ENCODE measurements around the gene MAGI2.

Gene MAGI2

GRCh38 chr7:79376299-79377025 lies 77.0 kb downstream of the MAGI2 start:
- DNase-seq (ENCODE audit: low spot score) = no peak

- no peak for DNase-seq (ENCODE audit: low spot score)
Observed at GRCh38 chr7:79361214-79361613, 92.3 kb downstream of the MAGI2 start.

GRCh38 chr7:79359827-79360226 lies 93.6 kb downstream of the MAGI2 start:
- no peak for DNase-seq (ENCODE audit: low spot score)

GRCh38 chr7:79357101-79357500 lies 96.4 kb downstream of the MAGI2 start:
- DNase-seq (ENCODE audit: low spot score) = no peak

- DNase-seq (ENCODE audit: low spot score) = no peak
Observed at GRCh38 chr7:79353720-79354468, 99.6 kb downstream of the MAGI2 start.

- DNase-seq (ENCODE audit: low spot score) = no peak
Observed at GRCh38 chr7:79352323-79352722, 101.1 kb downstream of the MAGI2 start.

GRCh38 chr7:79347351-79347750 lies 106.1 kb downstream of the MAGI2 start:
- DNase-seq (ENCODE audit: low spot score) = no peak

GRCh38 chr7:79341902-79342301 lies 111.6 kb downstream of the MAGI2 start:
- DNase-seq (ENCODE audit: low spot score) = no peak

- DNase-seq (ENCODE audit: low spot score) = no peak
Observed at GRCh38 chr7:79340212-79340611, 113.3 kb downstream of the MAGI2 start.

GRCh38 chr7:79339208-79339925 lies 114.1 kb downstream of the MAGI2 start:
- no peak for DNase-seq (ENCODE audit: low spot score)

- DNase-seq (ENCODE audit: low spot score) = no peak
Observed at GRCh38 chr7:79337717-79338116, 115.8 kb downstream of the MAGI2 start.

GRCh38 chr7:79334841-79335240 lies 118.6 kb downstream of the MAGI2 start:
- DNase-seq (ENCODE audit: low spot score) = no peak

- DNase-seq (ENCODE audit: low spot score) = no peak
Observed at GRCh38 chr7:79334334-79334733, 119.1 kb downstream of the MAGI2 start.

GRCh38 chr7:79332091-79332490 lies 121.4 kb downstream of the MAGI2 start:
- no peak for DNase-seq (ENCODE audit: low spot score)

GRCh38 chr7:79329464-79329863 lies 124.0 kb downstream of the MAGI2 start:
- no peak for DNase-seq (ENCODE audit: low spot score)

- no peak for DNase-seq (ENCODE audit: low spot score)
Observed at GRCh38 chr7:79320741-79321473, 132.6 kb downstream of the MAGI2 start.

- no peak for DNase-seq (ENCODE audit: low spot score)
Observed at GRCh38 chr7:79319369-79319768, 134.1 kb downstream of the MAGI2 start.

GRCh38 chr7:79317728-79318127 lies 135.7 kb downstream of the MAGI2 start:
- DNase-seq (ENCODE audit: low spot score) = no peak

- DNase-seq (ENCODE audit: low spot score) = no peak
Observed at GRCh38 chr7:79312022-79312421, 141.4 kb downstream of the MAGI2 start.

- DNase-seq (ENCODE audit: low spot score) = no peak
Observed at GRCh38 chr7:79308192-79308591, 145.3 kb downstream of the MAGI2 start.

GRCh38 chr7:79307376-79307775 lies 146.1 kb downstream of the MAGI2 start:
- DNase-seq (ENCODE audit: low spot score) = no peak

- no peak for DNase-seq (ENCODE audit: low spot score)
Observed at GRCh38 chr7:79304711-79305110, 148.8 kb downstream of the MAGI2 start.

Data from germinal center (tissue), 1 donor.